Stimulated activated CD4-positive, alpha-beta T cell treated with anti-CD3 and anti-CD28 coated beads, Interleukin-12 subunit alpha, Interleukin-12 subunit beta, amount 100 ng/mL, for 24 hours (primary cell): ENCODE measurements around the gene TCEA3.

Experiments
- DNase-seq, 2 experiments: peaks; one replicate each; pipeline ENCODE4 v3.0.0-alpha.2; 2020; ENCODE audit warnings: low read depth in 2 of 2

TCEA3 gene

GRCh38 chr1:23367791-23368561, 56.6 kb downstream of the TCEA3 start:
- peak; percentile 96 to 97 for DNase-seq

DNA sequence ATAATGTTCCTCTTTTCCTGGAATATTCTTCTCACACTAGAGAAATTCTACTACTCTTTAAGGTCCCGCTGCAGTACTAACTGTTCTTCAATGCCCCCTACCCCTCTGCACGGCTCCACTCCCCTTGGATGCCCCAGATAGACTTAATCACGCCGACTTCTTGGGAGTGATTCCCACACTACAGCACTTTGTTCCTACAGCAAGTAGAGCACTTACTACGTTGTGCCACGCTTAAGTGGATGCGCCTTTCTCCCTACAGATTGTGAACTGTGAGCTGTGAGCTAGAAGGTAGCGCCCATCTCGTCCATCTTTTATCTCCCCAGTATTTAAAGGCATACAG, 57.1 kb downstream of the TCEA3 start:
- DNase-seq = no peak

- DNase-seq = no peak
Measured at GRCh38 chr1:23366598-23366997, 58.0 kb downstream of the TCEA3 start.

GRCh38 chr1:23366146-23366545, 58.4 kb downstream of the TCEA3 start:
- no peak for DNase-seq

GRCh38 chr1:23362218-23362713, 62.3 kb downstream of the TCEA3 start:
- DNase-seq = no peak

- no peak for DNase-seq
Measured at GRCh38 chr1:23358310-23358875, 66.2 kb downstream of the TCEA3 start.

DNA sequence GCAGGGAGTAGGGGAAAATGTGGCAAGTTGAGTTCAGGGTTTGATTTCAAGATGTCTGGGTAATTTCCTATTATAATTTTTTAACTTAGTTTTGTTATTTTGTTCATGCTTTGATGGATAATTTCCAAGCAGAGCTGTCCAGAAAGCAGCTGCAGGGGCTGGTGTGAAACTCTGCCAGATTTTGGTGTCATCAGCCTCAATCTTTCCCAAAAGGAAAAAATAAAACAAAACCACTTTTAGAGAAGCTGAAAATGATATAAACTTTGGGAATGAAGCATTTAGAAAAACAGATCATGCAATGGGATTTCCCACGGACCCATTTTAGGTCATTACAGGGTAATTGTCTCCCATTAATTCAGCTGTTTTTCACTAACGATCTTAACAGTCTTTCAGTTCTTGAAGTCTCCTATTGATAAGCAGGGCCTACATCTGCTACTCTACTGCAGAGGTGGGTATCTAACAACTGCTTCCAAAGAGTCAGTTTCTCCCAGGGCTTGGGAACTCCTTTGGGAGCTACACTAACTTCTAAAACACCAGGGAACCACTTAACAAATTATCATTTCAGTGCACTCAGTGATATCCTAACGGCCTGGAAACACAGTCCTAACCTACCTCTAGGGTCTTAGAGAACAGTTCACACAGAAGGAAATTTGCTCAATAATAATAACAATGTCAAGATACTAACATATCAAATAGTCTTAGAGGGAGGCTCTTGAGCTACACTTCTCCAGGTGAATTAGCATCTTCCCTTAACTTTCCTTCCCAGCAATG, 67.2 kb downstream of the TCEA3 start:
- no peak for DNase-seq

DNA sequence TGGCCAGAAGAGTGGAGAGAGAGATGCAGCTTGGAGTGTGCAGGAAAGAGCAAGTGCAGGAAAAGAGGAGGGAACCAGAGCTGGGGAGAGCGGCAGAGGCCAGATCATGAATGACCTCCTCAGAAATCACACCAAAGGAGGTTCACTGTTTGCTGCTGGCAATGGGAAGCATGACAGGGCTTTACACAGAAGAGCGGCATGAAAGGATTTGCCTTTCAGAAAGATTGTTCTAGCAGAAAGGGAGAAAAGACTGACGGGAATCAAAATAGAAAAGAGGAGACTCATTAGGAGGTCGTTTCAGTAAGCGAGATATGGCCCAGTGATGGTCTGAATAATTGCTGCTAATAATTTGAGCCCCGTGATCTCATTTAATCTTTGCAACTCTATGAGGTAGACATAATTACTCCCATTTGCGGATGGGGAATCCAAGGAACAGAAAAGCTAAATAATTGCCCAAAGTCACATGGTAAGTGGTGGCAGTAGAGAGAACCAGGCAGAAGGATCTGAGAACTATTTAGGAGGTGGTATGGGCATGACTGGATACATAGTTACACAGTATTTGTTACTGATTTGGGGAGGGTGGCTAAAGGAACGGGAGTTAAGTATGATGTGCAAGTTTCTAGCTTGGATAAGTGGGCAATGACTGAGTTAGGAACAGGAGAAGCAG, 67.9 kb downstream of the TCEA3 start:
- DNase-seq = no peak

DNA sequence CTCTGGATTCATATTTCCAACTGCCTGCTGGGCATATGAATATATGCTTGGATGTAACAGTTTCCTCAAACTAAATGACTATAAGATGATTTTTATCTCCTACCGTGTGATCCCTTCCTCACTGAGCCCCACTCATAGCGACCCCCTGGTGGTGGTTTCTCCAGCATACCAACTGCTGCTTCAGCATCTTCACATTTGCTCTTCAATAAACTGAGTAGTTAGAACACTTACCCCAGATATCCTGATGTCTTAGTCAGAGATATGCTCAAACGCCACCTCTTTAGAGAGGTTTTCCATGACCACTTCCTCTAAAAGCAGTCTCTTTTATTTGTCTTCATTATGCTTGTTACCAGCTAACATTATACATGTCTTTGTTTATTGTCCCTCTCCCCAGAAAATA, 70.3 kb downstream of the TCEA3 start:
- no peak for DNase-seq

DNA sequence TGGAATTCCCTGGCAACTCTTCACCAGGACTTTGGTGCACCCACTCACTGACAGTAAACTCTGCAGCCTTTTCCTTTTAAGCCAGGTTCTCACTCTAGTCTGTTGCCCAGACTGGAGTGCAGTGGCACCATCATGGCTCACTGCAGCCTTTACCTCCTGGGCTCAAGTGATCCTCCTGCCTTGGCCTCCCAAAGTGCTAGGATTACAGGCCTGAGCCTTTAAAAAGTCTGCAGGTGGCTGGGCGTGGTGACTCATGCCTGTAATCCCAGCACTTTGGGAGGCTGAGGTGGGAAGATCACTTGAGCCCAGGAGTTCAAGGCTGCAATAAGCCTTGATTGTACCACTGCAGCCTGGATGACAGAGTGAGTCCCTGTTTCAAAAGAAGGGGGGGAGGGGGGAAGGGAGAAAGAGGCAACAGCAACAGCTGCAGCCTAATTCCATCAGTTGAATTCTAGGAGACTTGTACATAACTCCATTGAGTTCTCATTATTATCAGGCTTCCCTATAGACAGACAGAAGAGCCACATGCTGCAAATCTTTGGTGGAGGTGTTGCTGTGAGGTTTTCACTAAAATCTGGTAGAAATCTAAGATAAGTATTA, 72.4 kb downstream of the TCEA3 start:
- DNase-seq = no peak

DNA sequence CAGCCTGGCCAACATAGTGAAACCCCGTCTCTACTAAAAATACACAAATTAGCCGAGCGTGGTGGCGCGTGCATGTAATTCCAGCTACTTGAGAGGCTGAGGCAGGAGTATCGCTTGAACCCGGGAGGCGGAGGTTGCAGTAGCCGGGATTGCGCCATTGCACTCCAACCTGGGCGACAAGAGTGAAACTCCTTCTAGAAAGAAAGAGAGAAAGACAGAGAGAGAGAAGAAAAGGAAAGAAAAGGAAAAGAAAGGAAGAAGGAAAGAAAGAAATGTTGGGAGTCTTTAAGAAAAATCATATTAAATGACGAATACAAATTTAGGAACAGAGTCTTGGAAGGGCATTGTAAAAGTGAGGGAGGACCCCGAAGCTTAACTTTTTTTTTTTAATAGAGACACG, 78.6 kb downstream of the TCEA3 start:
- DNase-seq = no peak

DNA sequence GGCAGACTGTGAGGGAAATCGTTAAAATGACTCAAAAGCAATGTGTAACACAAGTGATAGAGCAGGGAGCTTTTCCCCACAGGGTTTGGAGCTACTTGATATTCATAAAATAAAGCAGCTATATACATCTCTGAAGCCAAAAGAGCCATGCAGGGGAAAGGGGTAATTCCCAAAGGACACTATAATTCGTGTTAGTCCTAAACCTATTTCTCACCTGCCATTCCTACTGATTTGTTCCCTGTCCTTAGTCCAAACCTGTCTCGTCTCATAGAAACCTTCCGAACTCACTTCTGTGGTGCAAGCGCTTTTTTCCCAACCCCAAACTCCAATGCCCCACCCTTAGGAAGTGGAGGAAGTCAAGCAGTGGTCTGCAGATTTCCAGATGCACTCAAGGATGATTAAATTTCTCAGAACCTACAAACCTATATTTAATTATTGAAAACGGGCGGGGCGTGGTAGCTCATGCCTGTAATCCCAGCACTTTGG, 79.5 kb downstream of the TCEA3 start:
- DNase-seq = no peak

DNA sequence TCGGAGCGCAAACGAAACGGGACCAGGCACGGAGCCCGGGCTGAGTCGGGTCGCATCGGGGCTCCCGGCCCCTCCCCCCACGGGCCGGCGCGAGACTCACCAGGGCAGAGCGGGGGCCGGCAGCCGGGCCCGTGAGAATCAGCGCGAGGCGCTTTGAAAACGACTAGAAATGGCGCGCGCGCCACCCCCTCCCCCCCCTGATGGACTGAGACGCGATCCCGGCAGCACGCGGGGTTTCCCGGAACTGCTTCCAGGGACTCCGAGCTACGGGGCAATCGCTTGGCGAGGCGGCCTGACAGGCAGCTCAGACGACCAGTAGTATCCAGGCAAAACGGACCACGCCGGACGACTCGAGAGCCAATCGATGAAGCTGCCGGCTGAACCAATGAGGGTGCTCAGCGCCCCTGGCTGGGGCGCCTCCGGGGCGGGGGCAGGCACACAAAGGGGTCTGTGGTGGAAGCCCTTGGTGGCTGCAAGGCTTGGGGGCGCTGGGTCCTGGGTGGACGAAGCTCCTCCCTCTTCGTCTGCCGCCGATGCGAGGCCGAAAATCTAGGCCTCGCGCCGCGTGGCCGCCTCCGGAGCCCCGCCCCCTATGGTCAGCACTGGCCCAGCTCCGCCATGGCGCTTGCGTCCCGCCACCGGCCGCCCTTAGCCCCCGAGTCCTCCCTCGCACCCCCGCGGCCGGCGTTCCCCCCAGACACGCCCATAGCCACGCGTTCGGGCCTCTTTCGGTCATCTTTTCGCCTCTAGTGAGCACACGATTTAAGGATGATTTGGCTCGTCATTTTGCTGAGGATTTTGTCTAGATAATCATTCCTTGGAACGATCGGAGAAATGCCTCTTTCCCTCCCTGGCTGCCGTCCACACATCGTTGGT, 80.2 kb downstream of the TCEA3 start, which contains the start of gene HNRNPR:
HNRNPR (minus strand) TSS at position 174 of the 876 bp plus-strand sequence. CDS start 3,276 bp downstream, outside the sequence.
- DNase-seq = peak; percentile 98 to 100

DNA sequence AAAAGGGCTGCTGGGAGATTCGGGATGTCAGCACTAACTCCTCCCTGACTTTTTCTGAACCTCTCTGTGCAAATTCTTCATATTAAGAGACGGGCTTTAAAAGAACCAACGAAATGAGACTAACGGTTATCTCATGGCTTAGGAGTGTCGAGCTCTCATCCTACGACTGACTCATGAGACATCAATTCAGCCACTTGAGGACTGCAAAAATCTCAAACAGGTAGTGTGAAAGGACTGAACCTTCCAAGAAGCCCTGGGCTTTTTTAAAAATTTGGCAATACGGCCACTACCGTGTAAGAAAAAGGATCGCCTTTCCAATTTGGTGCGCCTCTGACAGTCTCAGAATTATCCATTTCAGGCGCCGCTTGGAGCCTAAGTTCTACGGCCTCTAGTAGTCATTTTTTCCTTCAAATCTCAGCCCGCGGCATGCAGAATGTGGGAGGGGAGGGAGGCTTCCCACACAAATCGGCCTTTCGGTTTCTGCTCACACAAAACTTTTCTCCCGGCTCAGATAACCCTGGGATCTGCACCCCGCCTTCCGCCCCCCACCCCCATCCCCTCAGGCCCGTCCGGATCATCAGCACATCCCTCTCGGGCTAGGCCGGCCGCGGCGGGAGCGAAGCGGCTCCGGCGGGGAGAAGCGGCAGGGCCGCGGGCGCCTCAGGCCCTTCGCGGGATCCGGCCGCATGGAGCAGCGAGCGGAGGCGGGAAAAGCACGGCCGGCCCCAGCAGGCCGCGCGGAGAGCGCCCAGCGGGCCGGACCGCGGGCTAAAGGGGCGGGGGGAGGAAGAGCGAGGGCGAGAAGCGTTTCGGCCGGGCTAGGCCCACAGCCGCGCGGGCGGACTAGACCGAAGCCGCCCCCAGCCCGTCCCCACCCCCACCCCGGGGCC, 81.1 kb downstream of the TCEA3 start:
- DNase-seq = peak; percentile 29 to 59

DNA sequence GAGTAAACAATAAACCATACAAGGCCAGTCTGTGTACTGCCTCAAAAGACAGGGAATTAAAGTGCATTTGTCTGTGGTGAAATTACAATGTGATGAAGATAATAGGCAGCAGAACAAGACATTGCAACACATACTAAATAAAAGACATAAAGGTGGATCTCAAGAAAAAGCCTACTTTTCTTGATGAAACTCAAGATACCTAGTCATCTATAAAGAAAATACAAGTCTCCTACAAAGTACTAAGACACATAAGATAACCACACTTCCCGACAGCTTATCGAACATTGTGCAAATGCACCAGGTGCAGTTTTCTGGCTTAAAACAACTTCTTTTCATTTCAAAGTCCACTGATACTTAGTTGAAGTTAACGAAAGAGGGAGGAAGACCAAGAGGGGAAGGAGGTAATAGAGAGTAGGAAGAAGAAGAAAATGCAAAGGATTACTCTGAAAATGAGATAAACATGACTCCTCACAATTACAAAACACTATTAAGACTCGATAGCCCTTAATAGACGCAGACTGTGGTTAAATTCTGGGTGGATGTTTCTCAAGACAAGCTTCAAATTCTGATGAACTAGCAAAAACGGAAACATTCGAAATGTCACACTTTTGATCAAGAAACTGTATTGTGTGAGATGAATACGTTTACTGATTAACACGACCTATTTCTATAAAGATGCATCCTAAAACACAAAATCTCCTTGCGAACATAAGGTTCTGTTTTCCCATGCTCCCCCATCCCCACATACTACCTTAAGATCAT, 82.4 kb downstream of the TCEA3 start:
- no peak for DNase-seq

DNA sequence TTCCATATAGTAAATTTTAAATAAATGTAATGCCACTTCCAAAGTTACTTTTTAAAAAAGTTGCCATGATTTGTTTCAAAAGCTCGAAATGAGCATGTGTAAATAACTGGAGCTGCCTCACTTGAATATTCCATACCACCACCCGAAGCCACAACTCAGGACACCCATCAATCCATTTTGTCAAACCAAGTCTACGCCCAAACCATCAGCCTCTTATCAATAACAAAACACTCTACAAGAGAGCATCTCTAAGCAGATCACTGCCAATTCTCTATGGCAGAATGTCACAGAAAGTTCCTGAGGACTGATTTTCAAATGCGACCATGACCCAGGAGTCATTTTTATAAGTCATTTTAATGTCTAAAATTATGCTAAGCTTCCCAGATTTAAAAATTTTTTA, 84.9 kb downstream of the TCEA3 start:
- no peak for DNase-seq

- DNase-seq = no peak
Measured at GRCh38 chr1:23337869-23338268, 86.7 kb downstream of the TCEA3 start.

DNA sequence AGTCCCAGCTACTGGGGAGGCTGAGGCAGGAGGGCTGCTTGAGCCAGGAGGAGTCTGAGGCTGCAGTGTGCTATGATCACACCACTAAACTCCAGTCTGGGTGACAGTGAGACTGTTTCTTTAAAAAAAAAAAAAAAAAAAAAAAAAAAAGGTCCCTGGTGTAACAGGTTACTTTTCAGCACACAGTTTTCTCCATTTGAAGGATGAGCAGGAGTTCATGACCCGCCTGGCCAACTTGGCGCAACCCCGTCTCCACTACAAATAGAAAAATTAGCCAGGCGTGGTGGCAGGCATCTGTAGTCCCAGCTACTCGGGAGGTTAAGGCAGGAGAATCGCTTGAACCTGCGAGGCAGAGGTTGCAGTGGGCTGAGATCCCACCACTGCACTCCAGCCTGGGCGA, 92.8 kb downstream of the TCEA3 start:
- no peak for DNase-seq
